B cell (primary cell): Measurements from ENCODE around the gene SNRK. TPM values are rescaled to one million over a fixed set of nuclear protein-coding genes. Genes with fewer than 3 reads are reported as not detected.
A peak's percentile ranks its signal among the peaks of the same experiment; 100 is the strongest.

Experiments
- ATAC-seq: fragments of 200-7000 bp; cut with Tn5 transposase; one replicate; pipeline ENCODE4 v1.10.0; 2021; ENCODE audit warnings: low read depth, mild to moderate bottlenecking, moderate number of reproducible peaks, moderate library complexity
- CTCF ChIA-PET: fragments of 350-600 bp; sonication (Branson Sonifier 250); formaldehyde crosslinking; loops from one replicate; lab custom pipeline; 2021; ENCODE audit warnings: antibody characterized with exemption, inconsistent platforms; lab: Charles Lee
- POLR2A ChIA-PET: fragments of 350-600 bp; sonication (Branson Sonifier 250); formaldehyde crosslinking; loops from one replicate; lab custom pipeline; 2021; ENCODE audit warnings: antibody characterized with exemption; lab: Charles Lee
- DNase-seq: peaks from one replicate; pipeline ENCODE4 v3.0.0; 2013
- H2AFZ ChIP-seq: 2 replicates; pipeline ENCODE4 v1.6.1; 2012; ENCODE audit warnings: mild to moderate bottlenecking, low read depth, low read length; ENCODE audit not compliant: insufficient read depth, poor library complexity, severe bottlenecking
- H3K27ac ChIP-seq, 2 donors: 1 replicate in 1 of 2; 2 replicates in 1 of 2; pipeline ENCODE4 v1.5.1; 2012 to 2013; ENCODE audit warnings: low read length in 2 of 2, mild to moderate bottlenecking in 2 of 2, moderate library complexity in 1 of 2
- H3K27me3 ChIP-seq, 4 experiments: fragments of 200-600 bp in 1 of 4; sonication (generic) in 1 of 4; replicated peaks in 1 of 4; 1 replicate in 2 of 4; 2 replicates in 2 of 4; pipeline versions ENCODE4 v1.6.1 to v1.7.0; 2013 to 2016; ENCODE audit warnings: low read length in 3 of 4, mild to moderate bottlenecking in 2 of 4, mixed read lengths in 1 of 4, moderate library complexity in 1 of 4; ENCODE audit not compliant: insufficient read depth in 4 of 4, control insufficient read depth in 3 of 4; ENCODE audit errors: control extremely low read depth in 1 of 4
- H3K36me3 ChIP-seq, 2 experiments: replicated peaks in 1 of 2; 1 replicate in 1 of 2; 2 replicates in 1 of 2; pipeline versions ENCODE4 v1.6.1 to v1.7.1; 2013; ENCODE audit warnings: low read length in 1 of 2; ENCODE audit not compliant: insufficient read depth in 2 of 2, control insufficient read depth in 1 of 2; ENCODE audit errors: control extremely low read depth in 1 of 2, extremely low read depth in 1 of 2
- H3K4me1 ChIP-seq, 2 donors: fragments of 200-600 bp in 1 of 2; sonication (generic) in 1 of 2; 1 replicate in 1 of 2; 2 replicates in 1 of 2; pipeline versions ENCODE4 v1.5.1 to v1.6.1; 2013 to 2017; ENCODE audit warnings: low read length in 2 of 2; ENCODE audit not compliant: control insufficient read depth in 2 of 2, insufficient read depth in 2 of 2
- H3K4me2 ChIP-seq: replicated peaks from 2 replicates; pipeline ENCODE3; 2012; ENCODE audit warnings: mild to moderate bottlenecking, low read depth, low read length; ENCODE audit not compliant: poor library complexity, severe bottlenecking
- H3K4me3 ChIP-seq, 5 experiments: fragments of 200-600 bp in 1 of 5; sonication (generic) in 1 of 5; 1 replicate in 3 of 5; 2 replicates in 2 of 5; pipeline versions ENCODE4 v1.5.1 to v1.7.0; 2011 to 2016; ENCODE audit warnings: low read length in 4 of 5, mild to moderate bottlenecking in 4 of 5, low read depth in 2 of 5, control low read depth in 1 of 5, moderate library complexity in 1 of 5; ENCODE audit not compliant: insufficient read depth in 1 of 5; ENCODE audit errors: control extremely low read depth in 1 of 5, extremely low read depth in 1 of 5
- H3K79me2 ChIP-seq: fragments of 200-600 bp; sonication (generic); one replicate; pipeline ENCODE4 v1.6.0; 2016; ENCODE audit warnings: low read length; ENCODE audit not compliant: control insufficient read depth, insufficient read depth
- H3K9ac ChIP-seq: fragments of 200-600 bp; sonication (generic); 2 replicates; pipeline ENCODE4 v1.6.1; 2017; ENCODE audit warnings: mild to moderate bottlenecking, low read length, moderate library complexity
- H3K9me3 ChIP-seq, 3 donors: one replicate each; pipeline versions ENCODE4 v1.6.1 to v1.7.1; 2013; ENCODE audit warnings: low read length in 2 of 3; ENCODE audit not compliant: control insufficient read depth in 2 of 3, insufficient read depth in 1 of 3; ENCODE audit errors: control extremely low read depth in 1 of 3
- H4K20me1 ChIP-seq: 2 replicates; pipeline ENCODE4 v1.6.0; 2012; ENCODE audit warnings: mild to moderate bottlenecking, low read length; ENCODE audit not compliant: insufficient read depth, control insufficient read depth, poor library complexity, severe bottlenecking
- H3K27ac Mint-ChIP-seq: one replicate; pipeline ENCODE4 v1.8.0; 2021; ENCODE audit warnings: mixed read lengths
- H3K27me3 Mint-ChIP-seq: one replicate; pipeline ENCODE4 v1.8.0; 2021; ENCODE audit warnings: mixed read lengths
- H3K4me1 Mint-ChIP-seq: one replicate; pipeline ENCODE4 v1.8.0; 2021; ENCODE audit warnings: mixed read lengths
- H3K4me3 Mint-ChIP-seq: one replicate; pipeline ENCODE4 v1.8.0; 2021; ENCODE audit warnings: mixed read lengths
- H3K9me3 Mint-ChIP-seq: one replicate; pipeline ENCODE4 v1.8.0; 2022; ENCODE audit warnings: mixed read lengths; ENCODE audit not compliant: insufficient read depth
- EZH2 ChIP-seq: IDR thresholded peaks from 2 replicates; pipeline ENCODE4 v1.6.1; 2012; ENCODE audit warnings: borderline replicate concordance, low read depth, mild to moderate bottlenecking, moderate library complexity, low read length; ENCODE audit not compliant: insufficient read depth, poor library complexity, severe bottlenecking
- WGBS: methylation state at CpG from one replicate; pipeline ENCODE4 v1.1.5; 2013; ENCODE audit warnings: missing lambda C conversion rate; ENCODE audit not compliant: insufficient coverage; 5-methylcytosine and 5-hydroxymethylcytosine counted together
- intact Hi-C: fragments of 100-400 bp; cut with micrococcal nuclease; formaldehyde crosslinking; loops from one replicate; pipeline ENCODE4 v1.10.0; 2022
- polyA plus RNA-seq: library from polyadenylated mRNA; depleted of rRNA; stranded (reverse); fragments of >200 nt; gene quantifications from 2 replicates; pipeline ENCODE4 v1.2.3, GENCODE V29; 2012
- total RNA-seq, 2 donors: library from RNA; stranded (reverse); fragments of 120-200 nt in 1 of 2; gene quantifications; 1 replicate in 1 of 2; 2 replicates in 1 of 2; pipeline versions ENCODE4 v1.2.3 to v1.2.4, GENCODE V29; 2013 to 2022
- TF ChIP-seq, protein P1 (sequence below): fragments of 200-600 bp; IDR thresholded peaks from one replicate; pipeline ENCODE4 v1.8.0; 2022; ENCODE audit warnings: antibody characterized with exemption, mild to moderate bottlenecking

SNRK gene
- total and polyA plus RNA-seq, 2 donors (not counting 1 experiment from before 2014, with no cell fraction given), result 17.8 to 46.7 TPM

DNA sequence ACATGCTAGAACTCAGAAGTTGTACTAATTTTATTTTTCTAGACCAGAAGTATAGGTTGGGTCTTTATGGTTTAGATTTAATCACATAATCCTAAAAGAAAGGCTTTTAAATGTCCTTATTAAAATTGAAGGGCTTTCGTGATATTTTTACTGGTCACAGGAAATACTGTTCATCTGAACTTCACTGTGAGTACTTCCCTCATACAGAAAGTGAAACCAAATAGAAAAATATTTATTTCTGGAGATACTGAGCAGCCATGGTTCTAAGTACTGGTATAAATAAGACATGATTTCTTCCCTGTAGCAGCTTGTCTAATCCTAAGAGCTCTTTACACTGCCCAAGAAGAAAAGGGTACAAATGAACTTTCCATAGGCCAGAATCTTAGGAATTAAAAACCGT, 2.0 kb downstream of the SNRK start:
- Histone ChIP-seq H3K9ac (peak overlapping the region; percentile 74), H3K4me2 (peak overlapping the region; percentile 74), H3K36me3 (peaks cover 0 to 17% of the 10 kb centered on the region in 2 experiments), H3K79me2 (peaks cover 66% of the 10 kb centered on the region), H4K20me1 (peaks cover 38% of the 10 kb centered on the region), H3K4me3 (peak overlapping the region; percentile 60 to 89 (median 77)), H3K4me1 (peaks cover 55 to 63% of the 10 kb centered on the region in 2 donors), H2AFZ (peak overlapping the region; percentile 7), H3K9me3 (no peaks in the 10 kb centered on the region), H3K27me3 (no peaks in the 10 kb centered on the region), H3K27ac (peak overlapping the region; percentile 50 to 83)
- Mint-ChIP-seq H3K27me3 (no peaks in the 10 kb centered on the region), H3K27ac (peak overlapping the region; percentile 87), H3K9me3 (no peaks in the 10 kb centered on the region), H3K4me3 (peak overlapping the region; percentile 91), H3K4me1 (peaks cover 64% of the 10 kb centered on the region)
- TF ChIP-seq, protein P1, sequence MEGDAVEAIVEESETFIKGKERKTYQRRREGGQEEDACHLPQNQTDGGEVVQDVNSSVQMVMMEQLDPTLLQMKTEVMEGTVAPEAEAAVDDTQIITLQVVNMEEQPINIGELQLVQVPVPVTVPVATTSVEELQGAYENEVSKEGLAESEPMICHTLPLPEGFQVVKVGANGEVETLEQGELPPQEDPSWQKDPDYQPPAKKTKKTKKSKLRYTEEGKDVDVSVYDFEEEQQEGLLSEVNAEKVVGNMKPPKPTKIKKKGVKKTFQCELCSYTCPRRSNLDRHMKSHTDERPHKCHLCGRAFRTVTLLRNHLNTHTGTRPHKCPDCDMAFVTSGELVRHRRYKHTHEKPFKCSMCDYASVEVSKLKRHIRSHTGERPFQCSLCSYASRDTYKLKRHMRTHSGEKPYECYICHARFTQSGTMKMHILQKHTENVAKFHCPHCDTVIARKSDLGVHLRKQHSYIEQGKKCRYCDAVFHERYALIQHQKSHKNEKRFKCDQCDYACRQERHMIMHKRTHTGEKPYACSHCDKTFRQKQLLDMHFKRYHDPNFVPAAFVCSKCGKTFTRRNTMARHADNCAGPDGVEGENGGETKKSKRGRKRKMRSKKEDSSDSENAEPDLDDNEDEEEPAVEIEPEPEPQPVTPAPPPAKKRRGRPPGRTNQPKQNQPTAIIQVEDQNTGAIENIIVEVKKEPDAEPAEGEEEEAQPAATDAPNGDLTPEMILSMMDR, result no peak
- TF ChIP-seq EZH2, result no peak
- DNase-seq (peak; percentile 54), ATAC-seq (no peak)
- intact Hi-C loops, result loop anchor here (2.0 to 5.0 kb wide), 2 partner anchors 14 to 39 kb away; no protein-coding TSS in a partner anchor
- no CpG with 5 or more reads among the region's 2 CpGs for WGBS
- ChIA-PET POLR2A (no interaction called here), CTCF (interaction anchor here (0.8 kb wide), 1 partner anchor 12 kb away, joined by 3 read pairs; no protein-coding TSS in a partner anchor)

DNA sequence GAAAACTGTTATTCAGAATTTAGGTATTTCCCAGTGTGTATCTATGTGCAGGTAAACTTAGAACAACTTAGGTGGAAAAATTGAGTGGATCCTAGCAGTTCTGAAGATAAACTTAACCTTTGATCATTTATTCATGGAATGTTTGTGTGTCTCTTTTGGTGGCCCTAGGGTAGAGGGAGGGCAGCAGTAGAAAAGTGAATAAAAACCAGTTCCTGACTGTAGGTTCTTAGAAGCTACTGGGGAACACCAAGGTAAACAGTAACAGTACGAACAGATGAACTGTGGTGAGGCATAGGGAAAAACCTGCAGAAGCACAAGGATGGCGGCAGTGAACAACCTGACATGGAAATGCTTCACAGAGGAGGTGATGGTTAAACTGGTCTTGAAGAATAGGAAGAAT, 2.5 kb downstream of the SNRK start:
- Histone ChIP-seq H2AFZ (no peak overlapping the region), H3K4me2 (peak overlapping the region; percentile 74), H3K9ac (peak overlapping the region; percentile 74), H3K4me1 (peaks cover 60 to 67% of the 10 kb centered on the region in 2 donors), H4K20me1 (peaks cover 38% of the 10 kb centered on the region), H3K27me3 (no peaks in the 10 kb centered on the region), H3K4me3 (peak overlapping the region; percentile 60 to 89 (median 77)), H3K79me2 (peaks cover 71% of the 10 kb centered on the region), H3K9me3 (no peaks in the 10 kb centered on the region), H3K27ac (peak overlapping the region; percentile 50 to 83), H3K36me3 (peaks cover 0 to 17% of the 10 kb centered on the region in 2 experiments)
- CTCF ChIA-PET, result interaction anchor here (0.8 kb wide), 1 partner anchor 11 kb away, joined by 3 read pairs; no protein-coding TSS in a partner anchor
- Mint-ChIP-seq H3K4me3 (peak overlapping the region; percentile 91), H3K9me3 (no peaks in the 10 kb centered on the region), H3K27ac (peak overlapping the region; percentile 87), H3K27me3 (no peaks in the 10 kb centered on the region), H3K4me1 (peaks cover 64% of the 10 kb centered on the region)
- intact Hi-C loops, result loop anchor here (2.0 to 5.0 kb wide), 2 partner anchors 14 to 38 kb away; no protein-coding TSS in a partner anchor
- POLR2A ChIA-PET, result no interaction called here
- 100% methylated on average over 2 of the region's 2 CpGs for WGBS
- TF ChIP-seq, protein P1, result no peak
- no peak for TF ChIP-seq EZH2
- no peak for ATAC-seq
- DNase-seq, result no peak
